NB4 (cell line): ENCODE measurements around the gene CHST13.

Source experiments
- DNase-seq: peaks from one replicate; pipeline ENCODE4 v3.0.0; 2010; ENCODE audit warnings: low read depth
- H3K4me3 ChIP-seq: one replicate; pipeline ENCODE4 v1.5.1; 2011; ENCODE audit warnings: mild to moderate bottlenecking, low read depth, low read length, moderate library complexity
- CTCF ChIP-seq: IDR thresholded peaks from one replicate; pipeline ENCODE4 v1.5.1; 2012; ENCODE audit warnings: low read depth, low read length
- MAX ChIP-seq: IDR thresholded peaks from 2 replicates; pipeline ENCODE4 v1.6.1; 2011; ENCODE audit warnings: low read depth, low read length
- MYC ChIP-seq: IDR thresholded peaks from 2 replicates; pipeline ENCODE4 v1.6.1; 2011; ENCODE audit warnings: low read depth, low read length
- POLR2A ChIP-seq: IDR thresholded peaks from 2 replicates; pipeline ENCODE4 v1.6.1; 2011; ENCODE audit warnings: mild to moderate bottlenecking; ENCODE audit not compliant: insufficient read length; ENCODE audit errors: extremely low read depth

CHST13 gene

GRCh38 chr3:126557415-126557745, 33.4 kb downstream of the CHST13 start:
- DNase-seq: no peak
- TF ChIP-seq MAX: no peak
- TF ChIP-seq POLR2A: no peak
- TF ChIP-seq CTCF: no peak
- TF ChIP-seq MYC: no peak
- H3K4me3 ChIP-seq: no peak overlapping the region

GRCh38 chr3:126557761-126558160, 33.8 kb downstream of the CHST13 start:
- DNase-seq: no peak
- no peak overlapping the region for H3K4me3 ChIP-seq
- TF ChIP-seq CTCF: no peak
- no peak for TF ChIP-seq POLR2A
- TF ChIP-seq MAX: no peak
- no peak for TF ChIP-seq MYC

GRCh38 chr3:126558336-126559071, 34.5 kb downstream of the CHST13 start, which contains the start of gene C3orf22:
TSS of gene C3orf22 (minus strand) at chr3:126558932. CDS start at chr3:126553390, 5,542 bp downstream.
- TF ChIP-seq MAX: no peak
- TF ChIP-seq MYC: no peak
- TF ChIP-seq POLR2A: no peak
- TF ChIP-seq CTCF: no peak
- DNase-seq: no peak
- H3K4me3 ChIP-seq: no peak within 1 kb of the TSS

GRCh38 chr3:126562737-126563276, 38.9 kb downstream of the CHST13 start:
- TF ChIP-seq CTCF: no peak
- no peak for TF ChIP-seq MAX
- TF ChIP-seq POLR2A: no peak
- no peak for TF ChIP-seq MYC
- no peak for DNase-seq

GRCh38 chr3:126567696-126568438, 43.9 kb downstream of the CHST13 start:
- H3K4me3 ChIP-seq: no peak overlapping the region
- TF ChIP-seq MYC: no peak
- TF ChIP-seq MAX: no peak
- no peak for TF ChIP-seq POLR2A
- TF ChIP-seq CTCF: no peak
- DNase-seq: no peak

More at GRCh38 chr3:126562737-126563276, 38.9 kb downstream of the CHST13 start:
- H3K4me3 ChIP-seq: no peak overlapping the region
